Endothelial cell of umbilical vein (primary cell): Measurements from ENCODE around the gene ANP32B.
"Not testable (repeated sequence)": the region's sequence is repeated elsewhere in the genome, so short reads cannot be mapped to it uniquely, and the experiment has no call there.

Experiments used
- CTCF ChIP-seq, 2 donors: IDR thresholded peaks; 1 replicate in 1 of 2; 2 replicates in 1 of 2; pipeline ENCODE4 v1.5.1; 2011; ENCODE audit warnings: low read length in 2 of 2, mild to moderate bottlenecking in 2 of 2, moderate library complexity in 2 of 2, control low read depth in 1 of 2, inconsistent platforms in 1 of 2, low read depth in 1 of 2; ENCODE audit not compliant: insufficient read depth in 1 of 2; ENCODE audit errors: extremely low read depth in 1 of 2
- POLR2A ChIP-seq: IDR thresholded peaks from 2 replicates; pipeline ENCODE4 v1.6.1; 2012; ENCODE audit warnings: low read depth, mild to moderate bottlenecking, control low read depth, low read length
- POLR2AphosphoS5 ChIP-seq: IDR thresholded peaks from 2 replicates; pipeline ENCODE4 v1.6.1; 2012; ENCODE audit warnings: low read depth, mild to moderate bottlenecking, control low read depth, low read length, moderate library complexity; ENCODE audit not compliant: insufficient read depth

- TF ChIP-seq POLR2AphosphoS5; CTCF (IDR thresholded peaks at IDR 0.05; ENCODE audit: extremely low read depth in 1 of 2, insufficient read depth in 1 of 2, low read depth in 1 of 2, low read length in 2 of 2); POLR2A: not testable (repeated sequence)
These were observed 13.5 kb downstream of the ANP32B start for GRCh38 chr9:97996676-97997075.
